SIG-M5 treated with dmso at 0.1 percent for 504 hours (cell line): ENCODE results near the gene SLC24A4.
"Not testable (repeated sequence)": the region's sequence is repeated elsewhere in the genome, so short reads cannot be mapped to it uniquely, and the experiment has no call there.

Experiments
- DNase-seq: peaks from one replicate; lab custom pipeline; 2025; ENCODE audit not compliant: unreplicated experiment; lab: John Stamatoyannopoulos, UW

SLC24A4 gene

DNA sequence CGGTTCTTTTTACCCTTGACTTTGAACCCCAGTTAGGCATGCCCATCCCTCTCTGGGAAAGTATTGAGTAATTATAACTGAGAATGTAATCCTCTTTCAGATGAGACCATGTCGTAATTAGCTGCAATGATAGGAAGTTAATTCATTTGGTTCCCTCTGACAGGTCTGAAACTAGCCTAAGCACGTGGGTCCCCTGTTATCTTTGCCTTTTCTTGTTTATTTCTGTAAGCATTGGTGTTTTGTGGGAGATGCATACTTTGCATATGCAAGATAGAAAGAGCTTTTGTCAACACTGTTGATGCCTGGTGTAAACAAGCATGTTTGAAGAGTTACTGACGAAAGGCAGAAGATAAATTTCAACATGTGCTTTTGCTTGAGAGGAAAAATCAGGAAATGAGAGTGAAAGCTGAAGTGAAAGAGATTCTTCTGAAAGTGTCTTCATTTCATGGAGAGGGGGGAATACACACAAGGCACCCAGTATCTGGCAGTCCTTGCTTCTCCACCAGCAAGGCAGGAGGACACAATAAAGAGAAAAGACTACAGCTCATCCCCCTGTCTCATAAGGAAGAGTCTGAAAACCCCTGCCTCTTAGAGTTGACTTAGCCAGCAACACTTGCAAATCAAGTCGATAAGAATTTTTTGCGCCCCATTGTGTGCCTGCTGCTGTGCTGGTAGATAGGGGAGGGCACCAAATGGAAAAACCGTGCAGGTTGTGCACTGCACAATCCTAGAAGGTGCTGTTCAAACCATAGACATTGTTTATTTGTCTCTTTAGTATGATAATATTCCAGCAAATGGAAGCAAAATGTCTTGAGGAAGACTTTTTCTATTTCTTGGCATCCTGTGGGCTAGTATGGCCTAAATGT lies 77.8 kb downstream of the SLC24A4 start:
- DNase-seq = peak; percentile 96

GRCh38 chr14:92401561-92401960 lies 78.6 kb downstream of the SLC24A4 start:
- no peak for DNase-seq

DNA sequence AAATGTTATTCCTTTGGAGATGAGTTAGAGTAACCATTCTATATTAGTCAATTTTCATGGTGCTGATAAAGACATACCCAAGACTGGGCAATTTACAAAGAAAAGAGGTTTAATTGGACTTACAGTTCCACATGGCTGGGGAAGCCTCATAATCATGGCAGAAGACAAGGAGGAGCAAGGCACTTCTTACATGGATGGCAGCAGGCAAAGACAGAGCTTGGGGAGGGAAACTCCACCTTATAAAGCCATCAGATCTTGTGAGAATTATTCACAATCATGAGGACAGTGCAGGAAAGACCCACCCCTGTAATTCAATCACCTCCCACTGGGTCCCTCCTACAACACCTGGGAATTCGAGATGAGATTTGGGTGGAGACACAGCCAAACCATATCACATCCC lies 79.5 kb downstream of the SLC24A4 start:
- not testable (repeated sequence) for DNase-seq

DNA sequence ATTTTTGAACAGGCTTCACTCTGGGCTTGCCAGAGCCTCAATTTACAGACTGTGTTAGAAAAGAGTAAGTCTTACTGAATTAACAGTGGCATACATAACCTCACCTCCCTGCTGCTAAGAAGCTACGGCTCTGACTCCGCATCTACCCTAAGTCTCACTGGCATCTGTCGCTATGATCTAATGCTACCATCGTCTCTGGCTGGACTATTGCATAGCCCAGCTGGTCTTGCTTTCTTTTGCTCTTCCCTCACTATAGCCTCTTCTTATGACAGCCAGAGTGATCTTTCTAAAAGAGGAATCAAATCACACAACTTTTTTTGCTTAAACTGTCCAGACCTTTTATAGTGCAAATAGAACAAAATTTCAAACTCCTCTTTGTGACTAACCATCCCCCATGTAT lies 81.1 kb downstream of the SLC24A4 start:
- no peak for DNase-seq

DNA sequence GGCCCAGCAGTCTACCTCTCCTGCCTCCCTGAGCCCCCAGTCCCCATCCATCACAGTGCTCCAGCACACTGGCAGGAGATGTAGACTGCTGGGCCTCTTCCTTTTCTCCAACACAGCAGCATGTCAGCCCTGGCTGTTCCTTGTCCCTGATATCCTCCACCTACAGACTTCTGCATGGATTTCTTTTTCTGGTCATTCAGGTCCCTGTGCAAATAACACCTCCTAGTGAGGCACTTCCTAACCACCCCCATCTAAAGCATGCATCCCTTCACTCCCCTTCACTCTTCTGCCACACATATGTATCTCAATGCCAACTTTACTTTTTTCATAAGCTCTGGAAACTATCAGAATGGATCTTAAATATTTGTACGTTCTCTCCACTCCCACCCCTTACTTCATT lies 81.5 kb downstream of the SLC24A4 start:
- no peak for DNase-seq

DNA sequence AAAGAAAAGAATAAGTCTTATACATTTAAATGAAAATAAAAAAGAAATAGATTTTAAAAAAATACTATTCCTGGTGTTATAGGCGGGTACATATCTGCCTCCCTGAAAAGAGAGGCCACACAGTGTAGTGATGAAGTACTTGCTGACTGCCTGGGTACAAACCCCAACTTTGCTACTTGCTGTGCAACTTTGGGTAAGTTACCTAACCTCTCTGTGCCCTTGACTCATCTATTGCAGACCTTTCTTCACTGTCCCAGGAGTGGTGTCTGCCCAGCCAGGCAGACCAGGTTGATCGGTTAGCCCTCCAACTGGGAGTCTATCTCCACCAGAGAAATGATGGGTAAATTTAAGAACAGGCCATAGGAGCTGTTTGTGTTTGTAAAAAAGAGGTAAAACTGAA lies 82.0 kb downstream of the SLC24A4 start:
- no peak for DNase-seq

DNA sequence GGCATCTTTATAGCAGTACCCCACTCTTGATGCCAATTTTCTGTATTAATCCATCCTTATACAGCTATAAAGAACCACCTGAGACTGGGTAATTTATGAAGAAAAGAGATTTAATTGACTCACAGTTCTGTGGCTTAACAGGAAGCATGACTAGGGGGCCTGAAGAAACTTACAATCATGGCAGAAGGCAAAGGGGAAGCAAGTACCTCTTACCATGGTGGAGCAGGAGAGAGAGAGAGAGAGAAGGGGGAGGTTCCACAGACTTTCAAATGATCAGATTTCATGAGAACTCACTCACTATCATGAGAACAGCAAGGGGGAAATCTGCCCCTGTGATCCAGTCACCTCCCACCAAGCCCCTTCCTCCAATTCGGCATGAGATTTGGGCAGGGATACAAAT lies 84.4 kb downstream of the SLC24A4 start:
- DNase-seq = peak; percentile 60

- DNase-seq = no peak
Measured at GRCh38 chr14:92409043-92409442, 86.1 kb downstream of the SLC24A4 start.

DNA sequence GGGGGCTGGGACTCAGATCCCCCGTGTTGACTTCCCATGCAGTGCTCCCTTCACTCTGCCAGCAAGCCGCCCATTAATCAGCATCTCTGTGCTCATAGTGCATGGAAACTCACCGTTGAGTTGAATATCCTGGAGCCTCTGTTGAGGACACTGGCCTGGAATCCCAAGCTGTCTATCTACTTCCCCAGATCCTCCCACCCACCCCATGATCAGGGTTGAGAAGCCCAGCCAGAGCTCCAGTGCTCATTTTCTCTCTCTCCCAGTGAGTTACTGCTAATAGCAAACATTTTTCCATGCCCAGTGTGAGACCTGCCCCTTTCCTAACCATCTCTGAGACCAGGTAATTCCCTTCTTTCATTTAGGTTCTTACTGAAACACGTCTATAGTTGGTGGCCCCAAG lies 88.2 kb downstream of the SLC24A4 start:
- no peak for DNase-seq

GRCh38 chr14:92411941-92412340 lies 89.0 kb downstream of the SLC24A4 start:
- DNase-seq = no peak

DNA sequence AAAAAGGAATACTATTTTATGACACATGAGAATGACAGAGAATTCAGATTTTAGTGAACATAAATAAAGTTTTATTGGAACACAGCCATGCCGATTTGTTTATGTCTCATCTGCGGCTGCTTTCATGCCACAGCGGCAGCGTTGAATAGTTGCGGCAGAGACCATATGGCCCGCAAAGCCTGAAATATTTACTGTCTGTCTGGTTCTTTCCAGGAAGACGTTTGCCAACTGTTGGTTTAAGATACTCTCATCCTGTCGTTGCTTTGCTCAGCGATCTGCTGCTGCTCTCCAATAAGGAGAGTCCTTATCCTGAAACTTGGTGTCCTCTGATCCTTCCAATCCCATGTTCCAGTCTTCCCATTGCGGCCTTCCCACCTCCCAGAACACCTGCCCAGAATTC lies 89.9 kb downstream of the SLC24A4 start:
- DNase-seq = no peak

GRCh38 chr14:92413379-92413778 lies 90.4 kb downstream of the SLC24A4 start:
- DNase-seq = no peak

GRCh38 chr14:92414690-92415445 lies 91.9 kb downstream of the SLC24A4 start:
- DNase-seq = peak; percentile 28

DNA sequence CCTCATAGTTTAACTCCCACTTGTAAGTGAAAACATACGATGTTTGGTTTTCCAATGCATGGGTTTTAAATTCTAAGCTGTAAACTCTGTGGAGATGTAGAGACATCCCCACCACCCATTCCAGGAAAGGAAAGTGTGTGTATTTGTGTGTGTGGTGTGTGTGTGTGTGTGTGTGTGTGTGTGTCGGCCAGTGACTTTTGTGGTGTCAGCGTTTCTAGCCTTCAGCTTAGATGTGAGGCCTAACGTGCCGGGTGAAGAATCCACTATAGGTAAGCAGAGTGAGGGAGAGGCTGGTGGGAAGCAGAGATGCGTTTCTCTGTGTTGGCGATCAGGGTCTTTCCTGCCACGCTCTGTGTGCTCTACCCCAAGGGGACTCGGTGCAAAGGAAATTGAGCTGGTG lies 93.0 kb downstream of the SLC24A4 start:
- DNase-seq = no peak

DNA sequence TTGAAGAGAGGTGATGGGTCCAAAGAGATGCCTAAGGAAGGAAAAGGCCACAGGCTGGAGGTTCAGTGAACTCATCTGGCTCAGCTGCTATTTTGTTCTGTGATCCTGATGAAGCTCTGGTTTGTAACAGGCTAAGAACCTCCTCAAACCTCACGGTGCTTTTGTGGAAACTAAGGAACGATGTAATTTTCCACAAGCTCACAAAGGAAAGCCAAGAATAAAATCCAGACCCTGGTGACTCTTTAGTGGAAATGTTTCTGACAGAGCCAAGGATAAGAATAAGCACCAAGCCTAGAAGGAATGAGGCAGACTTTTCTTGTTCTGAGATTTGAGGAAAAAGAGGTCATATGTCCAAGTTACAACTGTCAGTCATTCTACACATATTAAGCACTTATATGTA lies 93.6 kb downstream of the SLC24A4 start:
- no peak for DNase-seq

DNA sequence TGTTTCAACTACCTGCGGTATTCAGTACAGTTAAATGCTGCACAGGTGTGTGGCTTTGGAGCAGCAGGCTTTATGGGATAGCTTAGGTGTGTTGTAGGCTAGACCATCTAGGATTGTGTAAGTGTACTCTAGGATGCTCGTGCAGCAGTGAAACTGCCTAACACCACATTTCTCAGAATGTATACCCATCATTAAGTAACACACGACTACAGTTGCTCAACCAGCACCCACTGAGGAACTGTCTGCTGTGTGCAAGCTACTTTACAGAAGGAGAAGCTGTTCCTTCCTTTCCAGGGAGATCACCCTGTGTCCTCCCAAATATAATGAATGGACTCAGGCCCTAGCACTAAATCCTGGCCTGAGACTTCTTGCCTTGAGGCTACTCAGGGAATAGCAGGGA lies 94.8 kb downstream of the SLC24A4 start:
- peak; percentile 91 for DNase-seq

- DNase-seq = no peak
Measured at GRCh38 chr14:92421751-92422150, 98.8 kb downstream of the SLC24A4 start.

DNA sequence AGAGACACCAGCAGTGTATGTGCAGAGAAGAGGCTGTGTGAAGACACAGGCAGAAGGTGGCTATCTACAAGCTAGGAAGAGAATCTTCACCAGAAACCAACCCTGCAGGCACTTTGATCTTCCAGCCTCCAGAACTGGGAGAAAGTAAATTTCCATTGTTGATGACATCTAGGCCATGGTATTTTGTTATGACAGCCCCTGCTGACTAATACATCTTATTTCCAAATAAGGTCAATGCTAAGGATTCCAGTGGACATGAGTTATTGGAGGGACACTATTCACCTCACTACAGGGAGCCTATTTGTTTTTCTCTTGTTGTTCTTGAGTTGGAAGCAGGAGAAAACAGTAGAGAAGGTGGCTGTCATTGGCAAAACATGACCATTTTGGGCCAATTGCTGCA lies 102.1 kb downstream of the SLC24A4 start:
- no peak for DNase-seq

GRCh38 chr14:92426237-92426636 lies 103.3 kb downstream of the SLC24A4 start:
- no peak for DNase-seq

GRCh38 chr14:92427096-92427495 lies 104.1 kb downstream of the SLC24A4 start:
- no peak for DNase-seq

DNA sequence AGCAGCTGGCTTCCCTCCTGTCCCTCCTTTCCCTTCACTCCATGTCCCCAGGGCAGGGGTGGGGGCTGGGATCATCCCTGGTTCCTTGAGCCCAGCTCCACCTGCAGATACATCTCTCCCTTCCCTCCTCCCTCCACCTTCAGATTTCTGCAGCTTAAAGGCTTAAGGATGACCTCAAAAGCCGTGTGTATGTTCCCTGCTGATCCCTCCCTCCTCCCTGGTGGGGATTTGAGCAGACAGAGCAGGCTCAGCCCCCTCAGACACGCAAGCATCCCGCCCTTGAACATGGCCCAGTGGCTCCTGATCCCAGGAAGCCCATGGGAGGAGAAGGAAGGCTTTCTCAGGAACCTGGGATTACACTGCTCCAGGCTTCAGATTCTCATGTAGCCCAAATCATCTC lies 107.7 kb downstream of the SLC24A4 start:
- DNase-seq = no peak

GRCh38 chr14:92431199-92431725 lies 108.3 kb downstream of the SLC24A4 start:
- no peak for DNase-seq
